Activated CD4-positive, alpha-beta T cell treated with anti-CD3 and anti-CD28 coated beads, Interleukin-2, amount 50 U/mL, for 1 hour (primary cell): ENCODE measurements around the gene TRIM9.

Experiments
- DNase-seq: peaks from one replicate; pipeline ENCODE4 v3.0.0-alpha.2; 2020

The TRIM9 gene

DNA sequence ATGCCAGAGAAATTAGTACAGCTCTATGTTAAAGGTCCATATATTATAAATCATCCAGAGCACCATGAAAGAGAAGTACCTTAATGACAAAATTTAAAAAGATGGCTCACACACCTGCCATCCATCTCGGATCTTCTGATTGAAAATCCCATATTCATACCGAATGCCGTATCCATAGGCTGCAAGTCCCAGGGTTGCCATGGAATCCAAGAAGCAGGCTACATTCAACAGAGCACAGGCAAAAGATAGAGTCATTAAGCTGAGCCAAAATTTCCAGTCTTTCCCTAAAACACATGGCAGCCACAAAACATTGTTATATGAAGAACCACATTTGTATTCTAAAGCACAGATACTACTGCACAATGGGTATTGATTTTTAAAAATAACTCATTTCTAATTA is 163.3 kb downstream of the TRIM9 start:
- no peak for DNase-seq

DNA sequence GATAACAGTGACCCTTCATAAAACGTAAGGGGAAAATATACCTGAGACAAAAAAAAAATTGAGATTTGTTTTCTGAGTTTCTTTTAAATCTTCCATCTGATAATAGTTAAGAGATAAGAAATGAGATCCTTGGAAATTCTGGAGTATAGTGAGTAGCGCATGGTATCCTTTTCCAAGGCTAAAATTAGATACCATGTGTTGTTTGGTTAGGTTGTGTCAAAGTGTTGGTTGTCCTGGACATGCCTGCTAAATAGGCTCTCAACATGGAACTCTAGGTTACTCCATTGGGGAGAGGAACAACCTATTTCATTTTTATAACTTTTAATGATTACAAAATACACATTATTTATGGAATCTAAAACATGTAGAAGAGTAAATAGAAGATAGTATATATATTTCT is 165.4 kb downstream of the TRIM9 start:
- no peak for DNase-seq

- DNase-seq = no peak
Observed at GRCh38 chr14:50928002-50928635, 166.8 kb downstream of the TRIM9 start.

DNA sequence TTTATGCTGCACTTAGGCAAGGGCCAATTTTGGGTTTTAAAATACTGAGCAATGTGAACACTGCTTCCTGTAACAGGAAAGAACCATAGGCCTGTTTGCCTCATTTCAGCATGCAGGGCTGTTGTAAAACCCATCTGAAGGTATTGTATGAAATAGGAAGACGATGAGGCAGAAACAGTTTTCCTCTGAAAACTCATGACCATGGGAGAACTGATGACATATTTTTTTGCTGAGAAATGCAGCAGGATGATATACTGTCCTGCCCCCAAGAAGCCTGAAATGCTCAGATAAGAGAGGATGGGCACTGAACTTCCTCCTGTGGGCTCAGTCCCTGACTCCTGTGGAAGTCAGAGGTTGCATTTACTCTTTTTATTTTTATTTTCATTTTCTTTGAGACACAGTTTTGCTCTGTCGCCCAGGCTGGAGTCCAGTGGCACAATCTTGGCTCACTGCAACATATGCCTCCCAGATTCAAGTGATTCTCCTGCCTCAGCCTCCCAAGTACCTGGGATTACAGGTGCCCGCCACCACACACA is 168.0 kb downstream of the TRIM9 start:
- no peak for DNase-seq
